ENCODE data around the gene NKAPL. TPM values are rescaled to one million over a fixed set of nuclear protein-coding genes. Genes with fewer than 3 reads are reported as not detected.

NKAPL gene
- not detected for polyA plus RNA-seq (2013, experiment 1 of 4)
- not detected for polyA plus RNA-seq (2013, experiment 2 of 4)
- not detected for polyA plus RNA-seq (2013, experiment 3 of 4)
- polyA plus RNA-seq (2013, experiment 4 of 4): not detected

DNA sequence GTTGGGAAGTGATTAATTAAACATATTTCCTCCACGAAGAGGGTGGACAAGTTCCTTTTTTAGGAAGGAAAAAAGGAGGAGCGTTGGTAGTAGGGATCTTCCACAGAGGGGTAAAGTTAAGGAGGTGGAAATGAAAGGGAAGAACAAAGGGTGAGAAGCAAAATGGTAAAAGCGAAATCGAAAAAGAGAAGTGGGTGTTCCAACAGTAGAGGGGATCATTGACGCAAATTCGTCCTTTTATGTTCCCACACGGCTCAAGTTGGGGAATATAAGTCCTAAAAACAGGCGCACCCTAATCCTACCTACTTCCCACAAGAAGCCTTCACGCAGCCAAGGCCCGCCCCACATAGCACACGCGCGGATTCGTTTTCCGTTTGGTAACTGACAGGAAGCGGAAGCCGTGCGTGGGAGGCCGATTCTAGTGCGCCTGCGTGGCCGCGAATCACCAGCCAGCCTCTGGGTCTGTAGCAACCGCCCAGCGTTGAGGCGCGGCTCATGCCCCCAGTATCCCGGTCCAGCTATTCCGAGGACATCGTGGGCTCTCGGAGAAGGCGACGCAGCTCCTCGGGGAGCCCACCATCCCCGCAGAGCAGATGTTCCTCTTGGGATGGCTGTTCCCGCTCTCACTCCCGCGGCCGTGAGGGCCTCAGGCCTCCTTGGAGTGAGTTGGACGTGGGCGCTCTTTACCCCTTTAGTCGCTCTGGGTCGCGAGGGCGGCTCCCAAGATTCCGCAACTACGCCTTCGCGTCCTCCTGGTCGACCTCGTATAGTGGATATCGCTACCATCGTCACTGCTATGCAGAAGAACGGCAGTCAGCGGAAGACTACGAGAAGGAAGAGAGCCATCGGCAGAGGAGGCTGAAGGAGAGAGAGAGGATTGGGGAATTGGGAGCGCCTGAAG lies at the start of gene NKAPL:
NKAPL (plus strand) TSS at position 421 of the 901 bp plus-strand sequence; CDS start at position 496, 75 bp downstream.
- H3K27me3 ChIP-seq (ENCODE audit: control insufficient read depth, insufficient read depth, low read length, poor library complexity, severe bottlenecking): peaks cover 28% of the 10 kb centered on the region
- no peaks in the 10 kb centered on the region for H3K36me3 ChIP-seq (ENCODE audit: control insufficient read depth, insufficient read depth, low read length)
- no peaks in the 10 kb centered on the region for H3K4me1 ChIP-seq (ENCODE audit: control insufficient read depth, insufficient read depth, low read length)
- 93 to 94% methylated on average over 58 of the region's 58 CpGs for WGBS, 2 experiments
- no peak within 1 kb of the TSS for H3K4me3 ChIP-seq (ENCODE audit: insufficient read depth, low read depth, low read length)
- H3K9me3 ChIP-seq (ENCODE audit: control insufficient read depth, low read length): no peaks in the 10 kb centered on the region
- H3K27ac ChIP-seq (ENCODE audit: insufficient read depth, low read depth, low read length, poor library complexity, severe bottlenecking): no peak within 1 kb of the TSS

DNA sequence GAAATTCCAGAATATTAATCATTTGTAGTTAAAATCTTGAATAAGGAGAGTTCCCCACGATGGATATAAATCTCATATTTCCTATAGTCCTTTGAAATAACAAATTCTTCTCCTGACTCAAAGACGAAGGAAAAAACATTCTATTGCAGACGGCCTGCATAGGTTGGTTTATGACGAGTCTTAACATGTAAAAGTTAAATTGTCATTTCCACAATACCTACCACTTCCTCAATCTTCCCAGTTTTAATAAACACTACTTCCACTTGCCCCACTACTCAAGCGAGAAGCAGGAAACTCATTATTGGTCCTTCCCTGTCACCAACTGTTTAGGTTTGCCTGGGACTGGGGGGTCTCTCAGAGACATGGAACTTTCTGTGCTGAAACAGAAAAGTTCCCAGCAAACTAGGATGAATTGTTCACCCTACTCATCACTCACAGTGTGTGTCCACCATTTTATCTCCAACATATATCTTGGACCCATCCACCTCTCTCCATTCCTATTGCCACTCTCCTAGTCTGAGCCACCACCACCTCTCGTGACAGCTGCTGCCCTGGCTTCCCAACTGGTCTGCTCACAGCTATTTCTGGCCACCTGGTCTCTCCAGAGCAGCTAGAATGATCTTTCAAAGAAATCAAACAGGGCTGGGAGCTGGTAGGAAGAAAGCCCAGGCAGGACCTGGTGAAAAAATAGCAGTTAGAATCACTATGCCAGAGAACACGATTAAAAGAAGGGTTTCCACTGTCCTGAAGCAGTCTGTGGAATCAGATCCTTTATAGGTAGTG lies 49.2 kb upstream of the NKAPL start:
- Histone ChIP-seq H3K36me3 (ENCODE audit: control insufficient read depth, insufficient read depth, low read length) (no peaks in the 10 kb centered on the region), H3K27me3 (ENCODE audit: control insufficient read depth, insufficient read depth, low read length, poor library complexity, severe bottlenecking) (peaks cover 98% of the 10 kb centered on the region), H3K4me1 (ENCODE audit: control insufficient read depth, insufficient read depth, low read length) (peaks cover 8% of the 10 kb centered on the region), H3K4me3 (ENCODE audit: insufficient read depth, low read depth, low read length) (no peak overlapping the region), H3K27ac (ENCODE audit: insufficient read depth, low read depth, low read length, poor library complexity, severe bottlenecking) (no peak overlapping the region), H3K9me3 (ENCODE audit: control insufficient read depth, low read length) (no peaks in the 10 kb centered on the region)
- 73 to 76% methylated on average over 6 to 7 of the region's 7 CpGs for WGBS, 2 experiments

DNA sequence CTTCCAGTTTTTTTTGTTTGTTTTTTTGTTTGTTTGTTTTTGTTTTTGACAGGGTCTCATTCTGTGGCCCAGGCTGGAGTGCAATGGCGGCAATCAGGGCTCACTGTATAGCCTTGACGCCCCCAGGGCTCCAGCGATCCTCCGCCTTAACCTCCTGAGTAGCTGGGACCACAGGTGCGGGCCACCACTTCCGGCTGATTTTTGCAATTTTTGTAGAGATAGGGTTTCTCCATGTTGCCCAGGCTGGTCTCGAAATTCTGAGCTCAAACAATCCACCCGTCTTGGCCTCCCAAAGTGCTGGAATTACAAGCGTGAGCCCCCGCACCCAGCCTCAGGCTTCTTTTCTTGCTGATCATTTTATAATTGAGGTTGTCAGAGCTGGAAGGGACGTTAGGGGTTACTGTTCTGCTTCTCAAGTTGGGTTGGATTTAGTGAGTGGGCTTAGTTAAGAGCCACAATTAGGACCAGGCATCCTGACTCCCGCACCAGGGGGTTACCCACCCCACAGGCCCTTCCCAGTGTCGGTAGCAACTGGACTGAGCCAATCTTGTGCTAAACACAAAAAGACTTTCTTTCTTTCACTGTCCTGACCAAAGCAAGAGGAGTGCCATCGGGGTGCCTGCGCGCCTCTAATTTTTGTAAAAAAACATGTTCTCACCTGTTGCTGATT lies 47.1 kb upstream of the NKAPL start:
- WGBS, 2 experiments: 7 to 11% methylated on average over 16 of the region's 16 CpGs
- H3K27me3 ChIP-seq (ENCODE audit: control insufficient read depth, insufficient read depth, low read length, poor library complexity, severe bottlenecking): peaks cover 91% of the 10 kb centered on the region
- peaks cover 8% of the 10 kb centered on the region for H3K4me1 ChIP-seq (ENCODE audit: control insufficient read depth, insufficient read depth, low read length)
- no peaks in the 10 kb centered on the region for H3K36me3 ChIP-seq (ENCODE audit: control insufficient read depth, insufficient read depth, low read length)
- no peak overlapping the region for H3K27ac ChIP-seq (ENCODE audit: insufficient read depth, low read depth, low read length, poor library complexity, severe bottlenecking)
- H3K4me3 ChIP-seq (ENCODE audit: insufficient read depth, low read depth, low read length): peak overlapping the region; percentile 42
- H3K9me3 ChIP-seq (ENCODE audit: control insufficient read depth, low read length): no peaks in the 10 kb centered on the region

DNA sequence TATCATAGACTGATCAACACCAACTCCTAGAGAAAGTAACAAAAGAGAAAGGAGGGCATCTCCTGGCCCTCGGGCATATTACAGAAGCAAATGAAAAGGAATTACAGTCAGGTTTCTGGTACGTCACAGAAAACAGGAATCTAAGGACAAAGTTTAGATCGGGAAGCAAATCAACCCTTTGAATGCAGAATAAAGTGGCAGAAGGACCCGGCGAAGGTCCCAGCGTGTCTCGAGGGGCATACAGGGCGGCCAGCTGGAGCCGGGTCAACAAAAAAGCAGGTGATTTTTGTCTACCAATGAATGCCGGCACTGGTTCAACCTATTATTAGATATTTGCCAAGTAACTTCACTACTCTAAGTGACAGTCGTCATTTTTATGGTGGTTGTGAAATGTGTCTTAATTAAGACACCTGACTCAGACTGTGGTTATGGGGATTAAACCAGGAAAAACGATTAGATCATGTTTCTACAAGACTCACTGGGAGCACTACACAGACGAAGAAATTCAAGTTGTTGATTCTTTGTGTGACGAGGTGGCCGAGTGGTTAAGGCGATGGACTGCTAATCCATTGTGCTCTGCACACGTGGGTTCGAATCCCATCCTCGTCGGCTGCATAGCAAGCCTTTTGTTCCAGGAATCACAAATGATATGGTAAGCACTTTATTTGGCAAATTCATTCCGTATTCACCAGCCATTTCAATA lies 46.4 kb upstream of the NKAPL start:
- no peak overlapping the region for H3K27ac ChIP-seq (ENCODE audit: insufficient read depth, low read depth, low read length, poor library complexity, severe bottlenecking)
- 2% methylated on average over 20 to 21 of the region's 21 CpGs for WGBS, 2 experiments

DNA sequence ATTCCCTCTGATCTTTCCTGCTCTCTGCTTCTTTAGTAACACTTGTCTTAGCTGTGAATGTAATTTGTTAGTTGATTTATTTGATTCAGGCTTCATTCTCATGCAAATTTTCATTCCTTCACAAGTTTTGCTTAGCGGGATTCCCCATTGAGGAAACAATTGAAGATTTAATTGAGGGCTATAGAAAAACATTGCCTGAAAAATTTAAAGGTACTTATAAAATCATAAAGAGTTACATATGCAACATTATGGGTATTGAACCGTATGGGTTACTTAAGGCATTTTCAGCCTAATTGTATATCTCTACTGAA lies 45.9 kb upstream of the NKAPL start:
- WGBS, 2 experiments: 20% methylated on average over 1 of the region's 2 CpGs; no CpG with 5 or more reads in 1 of the 2 experiments
- Histone ChIP-seq H3K27ac (ENCODE audit: insufficient read depth, low read depth, low read length, poor library complexity, severe bottlenecking) (no peak overlapping the region), H3K27me3 (ENCODE audit: control insufficient read depth, insufficient read depth, low read length, poor library complexity, severe bottlenecking) (peaks cover 88% of the 10 kb centered on the region), H3K4me1 (ENCODE audit: control insufficient read depth, insufficient read depth, low read length) (no peaks in the 10 kb centered on the region), H3K36me3 (ENCODE audit: control insufficient read depth, insufficient read depth, low read length) (no peaks in the 10 kb centered on the region), H3K9me3 (ENCODE audit: control insufficient read depth, low read length) (no peaks in the 10 kb centered on the region), H3K4me3 (ENCODE audit: insufficient read depth, low read depth, low read length) (peak overlapping the region; percentile 42)

More for the DNA sequence above, 46.4 kb upstream of the NKAPL start:
- Histone ChIP-seq H3K4me1 (ENCODE audit: control insufficient read depth, insufficient read depth, low read length) (peaks cover 2% of the 10 kb centered on the region), H3K27me3 (ENCODE audit: control insufficient read depth, insufficient read depth, low read length, poor library complexity, severe bottlenecking) (peaks cover 88% of the 10 kb centered on the region), H3K36me3 (ENCODE audit: control insufficient read depth, insufficient read depth, low read length) (no peaks in the 10 kb centered on the region), H3K9me3 (ENCODE audit: control insufficient read depth, low read length) (no peaks in the 10 kb centered on the region), H3K4me3 (ENCODE audit: insufficient read depth, low read depth, low read length) (peak overlapping the region; percentile 42)

DNA sequence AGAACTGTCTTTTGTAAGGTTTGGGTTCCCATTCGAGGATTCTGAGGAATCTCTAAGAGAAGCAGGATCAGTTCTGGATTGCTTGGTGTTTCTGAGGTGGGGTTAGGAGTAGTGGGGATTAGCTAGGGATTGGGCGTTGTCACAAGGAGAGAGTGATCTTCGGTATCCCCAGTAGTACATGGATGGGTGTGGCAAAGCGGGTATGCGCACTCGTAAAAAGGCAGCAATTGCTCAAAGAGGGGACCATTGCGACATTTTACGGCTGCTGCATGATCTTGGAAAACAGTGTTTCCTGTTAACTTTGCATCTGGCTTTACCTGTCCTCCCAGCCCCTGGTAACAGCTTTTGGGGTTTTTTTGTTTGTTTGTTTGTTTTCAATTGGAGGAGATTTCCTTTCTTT lies 43.7 kb upstream of the NKAPL start:
- no peaks in the 10 kb centered on the region for H3K9me3 ChIP-seq (ENCODE audit: control insufficient read depth, low read length)
- H3K36me3 ChIP-seq (ENCODE audit: control insufficient read depth, insufficient read depth, low read length): no peaks in the 10 kb centered on the region
- WGBS, 2 experiments: 85 to 88% methylated on average over 8 of the region's 8 CpGs
- no peak overlapping the region for H3K4me3 ChIP-seq (ENCODE audit: insufficient read depth, low read depth, low read length)
- no peak overlapping the region for H3K27ac ChIP-seq (ENCODE audit: insufficient read depth, low read depth, low read length, poor library complexity, severe bottlenecking)
- H3K27me3 ChIP-seq (ENCODE audit: control insufficient read depth, insufficient read depth, low read length, poor library complexity, severe bottlenecking): peaks cover 85% of the 10 kb centered on the region
- H3K4me1 ChIP-seq (ENCODE audit: control insufficient read depth, insufficient read depth, low read length): no peaks in the 10 kb centered on the region

DNA sequence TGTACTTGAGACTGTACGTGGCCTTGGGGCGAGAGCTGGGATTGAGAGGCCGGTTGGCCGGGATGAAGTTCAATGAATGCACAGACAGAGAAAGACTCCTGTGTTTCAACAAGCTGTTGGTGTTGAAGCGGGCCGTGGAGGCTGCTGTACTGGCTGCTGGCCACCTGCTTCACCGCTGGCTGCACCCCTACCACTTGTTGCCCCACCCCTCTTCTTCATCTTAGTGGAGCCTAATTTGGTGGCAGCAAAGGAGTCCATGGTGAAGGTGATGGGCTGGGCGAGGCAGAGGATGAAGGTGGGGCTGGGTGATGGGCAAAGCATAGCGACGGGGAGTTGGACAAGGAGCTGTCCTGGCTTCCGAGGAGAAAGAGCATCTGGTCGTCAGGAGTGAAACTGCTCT lies 41.2 kb upstream of the NKAPL start:
- Histone ChIP-seq H3K27ac (ENCODE audit: insufficient read depth, low read depth, low read length, poor library complexity, severe bottlenecking) (no peak overlapping the region), H3K36me3 (ENCODE audit: control insufficient read depth, insufficient read depth, low read length) (no peaks in the 10 kb centered on the region), H3K27me3 (ENCODE audit: control insufficient read depth, insufficient read depth, low read length, poor library complexity, severe bottlenecking) (peaks cover 84% of the 10 kb centered on the region), H3K4me3 (ENCODE audit: insufficient read depth, low read depth, low read length) (no peak overlapping the region), H3K9me3 (ENCODE audit: control insufficient read depth, low read length) (no peaks in the 10 kb centered on the region), H3K4me1 (ENCODE audit: control insufficient read depth, insufficient read depth, low read length) (no peaks in the 10 kb centered on the region)
- WGBS, 2 experiments: 92% methylated on average over 12 of the region's 12 CpGs

DNA sequence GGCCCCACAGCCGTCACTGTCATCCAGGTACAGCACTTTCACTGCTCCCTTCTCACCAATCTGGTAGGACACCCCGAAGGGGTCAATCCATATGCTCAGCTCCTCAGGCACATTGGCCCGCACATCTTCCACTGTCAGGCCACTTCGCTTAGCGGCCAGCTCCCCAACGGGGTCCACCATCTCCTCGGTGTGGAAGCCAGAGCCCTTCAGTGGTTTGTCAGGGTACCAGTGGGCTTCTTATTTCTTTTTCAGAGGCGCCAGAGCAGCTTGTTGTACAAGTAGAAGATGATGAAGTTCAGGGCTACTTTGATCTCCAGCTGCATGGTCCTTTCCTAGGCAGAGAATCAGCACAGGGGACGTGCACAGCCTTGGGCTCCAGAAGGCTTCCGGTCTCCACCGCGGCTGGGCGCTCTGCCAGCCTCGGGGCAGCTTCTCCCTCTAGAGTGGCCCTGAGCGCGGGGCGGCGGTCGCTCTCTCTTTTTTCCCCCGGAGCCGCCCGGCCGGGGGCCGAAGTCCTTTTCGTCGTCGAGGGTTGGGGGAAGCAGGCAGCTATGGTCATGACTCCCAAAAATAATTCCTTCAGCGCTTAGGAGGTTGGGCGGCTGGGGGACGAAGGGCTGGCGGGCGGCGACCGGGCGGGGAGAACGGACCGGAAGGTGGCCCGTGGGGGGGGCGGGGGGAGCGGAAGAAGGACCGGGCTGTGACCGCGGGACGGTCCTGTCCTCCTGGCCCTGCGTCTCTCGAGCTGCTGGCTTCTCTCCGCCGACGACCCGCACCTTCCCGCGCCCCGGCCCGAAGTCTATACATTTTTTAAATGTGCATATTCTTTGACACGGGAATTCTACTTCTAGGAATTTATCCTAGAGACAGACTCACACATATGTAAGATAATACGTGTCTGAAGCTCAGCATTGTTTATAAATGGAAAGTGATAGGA lies 40.5 kb upstream of the NKAPL start:
- Histone ChIP-seq H3K9me3 (ENCODE audit: control insufficient read depth, low read length) (no peaks in the 10 kb centered on the region), H3K36me3 (ENCODE audit: control insufficient read depth, insufficient read depth, low read length) (no peaks in the 10 kb centered on the region), H3K4me3 (ENCODE audit: insufficient read depth, low read depth, low read length) (peak overlapping the region; percentile 43), H3K27ac (ENCODE audit: insufficient read depth, low read depth, low read length, poor library complexity, severe bottlenecking) (no peak overlapping the region), H3K27me3 (ENCODE audit: control insufficient read depth, insufficient read depth, low read length, poor library complexity, severe bottlenecking) (peaks cover 84% of the 10 kb centered on the region), H3K4me1 (ENCODE audit: control insufficient read depth, insufficient read depth, low read length) (no peaks in the 10 kb centered on the region)
- 14 to 15% methylated on average over 54 to 56 of the region's 56 CpGs for WGBS, 2 experiments

Measured in ectodermal cell (in vitro differentiated cells).